Measurements from ENCODE around the gene C10orf71. TPM values are rescaled to one million over a fixed set of nuclear protein-coding genes. Genes with fewer than 3 reads are reported as not detected.
A peak's percentile ranks its signal among the peaks of the same experiment; 100 is the strongest.

C10orf71 gene
- total RNA-seq, 2 donors from 2014 or later, result not detected

GRCh38 chr10:49353895-49354566 is 55.1 kb downstream of the C10orf71 start:
- no peak for DNase-seq (ENCODE audit: low spot score in 2 of 2)
- Mint-ChIP-seq H3K27ac (no peak overlapping the region), H3K36me3 (peaks cover 0 to 5% of the 10 kb centered on the region in 2 donors), H3K9me3 (peaks cover 4 to 9% of the 10 kb centered on the region in 2 donors)
- no peak for ATAC-seq

GRCh38 chr10:49354593-49354992 is 55.6 kb downstream of the C10orf71 start:
- Mint-ChIP-seq H3K9me3 (peaks cover 4% of the 10 kb centered on the region in 2 donors), H3K36me3 (peaks cover 0 to 5% of the 10 kb centered on the region in 2 donors), H3K27ac (no peak overlapping the region)
- ATAC-seq (no peak), DNase-seq (ENCODE audit: low spot score in 2 of 2) (no peak)

GRCh38 chr10:49355221-49355620 is 56.3 kb downstream of the C10orf71 start:
- ATAC-seq, result no peak
- DNase-seq (ENCODE audit: low spot score in 2 of 2), result no peak
- H3K9me3 Mint-ChIP-seq, result peaks cover 4% of the 10 kb centered on the region in 2 donors
- H3K36me3 Mint-ChIP-seq, result peaks cover 0 to under 1% of the 10 kb centered on the region in 2 donors
- no peak overlapping the region for H3K27ac Mint-ChIP-seq

GRCh38 chr10:49356181-49356580 is 57.2 kb downstream of the C10orf71 start:
- no peak for ATAC-seq

GRCh38 chr10:49356944-49357343 is 58.0 kb downstream of the C10orf71 start:
- DNase-seq (ENCODE audit: low spot score in 2 of 2) (no peak), ATAC-seq (peak; percentile 36 to 68)
- Mint-ChIP-seq H3K36me3 (no peaks in the 10 kb centered on the region), H3K27ac (no peak overlapping the region), H3K9me3 (peaks cover 4% of the 10 kb centered on the region in 2 donors)

More at GRCh38 chr10:49356181-49356580, 57.2 kb downstream of the C10orf71 start:
- H3K36me3 Mint-ChIP-seq, result no peaks in the 10 kb centered on the region
- DNase-seq (ENCODE audit: low spot score in 2 of 2), result no peak
- peaks cover 4% of the 10 kb centered on the region in 2 donors for H3K9me3 Mint-ChIP-seq
- H3K27ac Mint-ChIP-seq, result no peak overlapping the region

- ATAC-seq, result no peak
- H3K27ac Mint-ChIP-seq, result no peak overlapping the region
- H3K9me3 Mint-ChIP-seq, result peaks cover 4% of the 10 kb centered on the region in 2 donors
- no peaks in the 10 kb centered on the region for H3K36me3 Mint-ChIP-seq
- DNase-seq (ENCODE audit: low spot score in 2 of 2), result no peak
These were observed 58.9 kb downstream of the C10orf71 start for GRCh38 chr10:49357910-49358309.

GRCh38 chr10:49359349-49360270 is 60.6 kb downstream of the C10orf71 start:
- no peak overlapping the region for H3K27ac Mint-ChIP-seq
- no peak for ATAC-seq
- H3K36me3 Mint-ChIP-seq, result no peaks in the 10 kb centered on the region
- peaks cover 4% of the 10 kb centered on the region in 2 donors for H3K9me3 Mint-ChIP-seq
- no peak for DNase-seq (ENCODE audit: low spot score in 2 of 2)

- no peak overlapping the region for H3K27ac Mint-ChIP-seq
- peaks cover 4% of the 10 kb centered on the region in 2 donors for H3K9me3 Mint-ChIP-seq
These were observed 61.6 kb downstream of the C10orf71 start for GRCh38 chr10:49360271-49361177.

GRCh38 chr10:49361178-49361554 is 62.2 kb downstream of the C10orf71 start:
- DNase-seq (ENCODE audit: low spot score in 2 of 2) (no peak), ATAC-seq (no peak)
- H3K36me3 Mint-ChIP-seq, result no peaks in the 10 kb centered on the region
- no peak overlapping the region for H3K27ac Mint-ChIP-seq
- peaks cover 4% of the 10 kb centered on the region in 2 donors for H3K9me3 Mint-ChIP-seq

More at GRCh38 chr10:49360271-49361177, 61.6 kb downstream of the C10orf71 start:
- ATAC-seq (no peak), DNase-seq (ENCODE audit: low spot score in 2 of 2) (no peak)
- no peaks in the 10 kb centered on the region for H3K36me3 Mint-ChIP-seq

- H3K9me3 Mint-ChIP-seq, result peaks cover under 1 to 1% of the 10 kb centered on the region in 2 donors
- H3K27ac Mint-ChIP-seq, result peak overlapping the region in 1 of 2 donors; percentile 81
- H3K36me3 Mint-ChIP-seq, result no peaks in the 10 kb centered on the region
- DNase-seq (ENCODE audit: low spot score in 2 of 2) (no peak), ATAC-seq (no peak)
These were observed 63.0 kb downstream of the C10orf71 start for GRCh38 chr10:49361735-49362568.

GRCh38 chr10:49362596-49363260 is 63.8 kb downstream of the C10orf71 start:
- H3K27ac Mint-ChIP-seq, result no peak overlapping the region
- H3K9me3 Mint-ChIP-seq, result no peaks in the 10 kb centered on the region
- no peak for ATAC-seq
- DNase-seq (ENCODE audit: low spot score in 2 of 2), result no peak
- no peaks in the 10 kb centered on the region for H3K36me3 Mint-ChIP-seq

- ATAC-seq, result no peak
- no peaks in the 10 kb centered on the region for H3K9me3 Mint-ChIP-seq
These were observed 64.5 kb downstream of the C10orf71 start for GRCh38 chr10:49363309-49364031.

GRCh38 chr10:49364051-49364450 is 65.1 kb downstream of the C10orf71 start:
- DNase-seq (ENCODE audit: low spot score in 2 of 2) (no peak), ATAC-seq (no peak)
- Mint-ChIP-seq H3K36me3 (no peaks in the 10 kb centered on the region), H3K27ac (no peak overlapping the region), H3K9me3 (no peaks in the 10 kb centered on the region)

More at GRCh38 chr10:49363309-49364031, 64.5 kb downstream of the C10orf71 start:
- DNase-seq (ENCODE audit: low spot score in 2 of 2), result no peak
- Mint-ChIP-seq H3K36me3 (no peaks in the 10 kb centered on the region), H3K27ac (no peak overlapping the region)

GRCh38 chr10:49364747-49365146 is 65.8 kb downstream of the C10orf71 start:
- H3K9me3 Mint-ChIP-seq, result no peaks in the 10 kb centered on the region
- DNase-seq (ENCODE audit: low spot score in 2 of 2), result no peak
- no peak overlapping the region for H3K27ac Mint-ChIP-seq
- H3K36me3 Mint-ChIP-seq, result no peaks in the 10 kb centered on the region
- ATAC-seq, result no peak

GRCh38 chr10:49365275-49365674 is 66.3 kb downstream of the C10orf71 start:
- ATAC-seq (no peak), DNase-seq (ENCODE audit: low spot score in 2 of 2) (no peak)
- H3K9me3 Mint-ChIP-seq, result no peaks in the 10 kb centered on the region
- H3K27ac Mint-ChIP-seq, result no peak overlapping the region
- H3K36me3 Mint-ChIP-seq, result no peaks in the 10 kb centered on the region
